ENCODE results near the gene ZMIZ1. TPM values are rescaled to one million over a fixed set of nuclear protein-coding genes. Genes with fewer than 3 reads are reported as not detected.
A peak's percentile ranks its signal among the peaks of the same experiment; 100 is the strongest.

Gene ZMIZ1
- polyA plus RNA-seq, 1 donor = 40.1 TPM

DNA sequence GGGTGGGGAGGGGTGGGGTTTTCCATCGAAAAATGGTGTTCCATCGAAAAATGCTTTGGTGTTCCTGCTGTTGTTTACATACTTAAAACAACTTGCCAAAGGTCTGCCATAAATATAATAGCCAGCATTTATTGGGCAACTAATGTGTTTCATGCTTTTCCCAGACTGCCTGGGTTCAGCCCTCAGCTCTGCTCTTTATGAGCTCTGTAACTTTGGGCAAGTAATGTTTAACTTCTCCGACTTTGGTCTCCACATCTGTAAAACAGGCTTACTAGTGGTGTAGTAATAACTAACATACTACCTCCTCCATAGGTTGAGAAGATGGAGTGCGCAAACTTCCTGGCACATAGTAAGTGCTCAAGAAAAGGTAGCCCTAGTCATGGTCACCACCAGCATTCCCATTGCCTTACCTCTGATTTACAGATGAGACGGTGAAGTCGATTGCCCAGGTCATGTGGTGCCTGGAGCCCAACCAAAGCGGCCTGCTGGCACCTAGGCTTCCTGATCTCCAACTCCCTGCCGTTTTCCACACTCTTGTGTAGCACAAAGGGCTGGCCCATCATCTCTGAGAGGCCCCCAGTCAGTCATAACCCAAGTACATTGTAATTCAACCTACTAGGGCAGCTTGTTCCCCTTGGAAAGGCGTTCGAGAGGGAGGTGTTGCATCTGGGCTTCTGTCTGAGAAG, 8.9 kb downstream of the ZMIZ1 start:
- no CpG with 5 or more reads among the region's 10 CpGs for WGBS (ENCODE audit: insufficient coverage, low lambda C conversion rate)
- Histone ChIP-seq H3K4me1 (ENCODE audit: control insufficient read depth, insufficient read depth, low read length) (peaks cover 82% of the 10 kb centered on the region), H3K36me3 (ENCODE audit: control insufficient read depth, insufficient read depth, low read length) (peaks cover 4% of the 10 kb centered on the region), H3K27me3 (ENCODE audit: control insufficient read depth, insufficient read depth, low read length) (no peaks in the 10 kb centered on the region), H3K27ac (ENCODE audit: low read length) (peak overlapping the region; percentile 85), H3K4me3 (ENCODE audit: low read length) (no peak overlapping the region), H3K9me3 (ENCODE audit: control insufficient read depth, low read depth, low read length) (no peaks in the 10 kb centered on the region)
- DNase-seq = peak in 1 of 2 donors; percentile 71

GRCh38 chr10:79078367-79079053, 9.7 kb downstream of the ZMIZ1 start:
- no peak for DNase-seq
- H3K9me3 ChIP-seq (ENCODE audit: control insufficient read depth, low read depth, low read length) = no peaks in the 10 kb centered on the region
- no peak overlapping the region for H3K4me3 ChIP-seq (ENCODE audit: low read length)
- peaks cover 81% of the 10 kb centered on the region for H3K4me1 ChIP-seq (ENCODE audit: control insufficient read depth, insufficient read depth, low read length)
- peak overlapping the region; percentile 85 for H3K27ac ChIP-seq (ENCODE audit: low read length)
- H3K27me3 ChIP-seq (ENCODE audit: control insufficient read depth, insufficient read depth, low read length) = no peaks in the 10 kb centered on the region
- whole genome bisulfite sequencing (ENCODE audit: insufficient coverage, low lambda C conversion rate) = 100% methylated on average over 1 of the region's 8 CpGs
- H3K36me3 ChIP-seq (ENCODE audit: control insufficient read depth, insufficient read depth, low read length) = peaks cover 4% of the 10 kb centered on the region

DNA sequence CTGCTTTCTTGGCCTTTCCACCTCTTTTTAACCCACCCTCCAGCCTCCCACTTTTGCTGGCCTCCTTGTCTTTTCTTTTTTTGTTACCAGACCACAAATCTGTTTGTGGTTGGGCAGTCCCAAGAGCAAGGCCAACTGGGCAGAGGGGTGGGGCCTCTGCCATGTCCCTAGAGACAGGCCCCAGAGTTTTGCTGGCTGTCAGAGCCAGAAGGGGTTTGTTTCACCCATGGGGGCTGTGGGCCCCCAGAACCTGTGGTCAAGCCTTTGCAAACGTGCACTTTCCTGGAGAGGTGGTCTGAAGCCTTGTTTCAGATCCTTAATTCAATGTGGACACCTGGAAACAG, 10.3 kb downstream of the ZMIZ1 start:
- no peak for DNase-seq
- Histone ChIP-seq H3K4me1 (ENCODE audit: control insufficient read depth, insufficient read depth, low read length) (peaks cover 81% of the 10 kb centered on the region), H3K36me3 (ENCODE audit: control insufficient read depth, insufficient read depth, low read length) (peaks cover 4% of the 10 kb centered on the region), H3K27ac (ENCODE audit: low read length) (peak overlapping the region; percentile 46), H3K9me3 (ENCODE audit: control insufficient read depth, low read depth, low read length) (no peaks in the 10 kb centered on the region), H3K4me3 (ENCODE audit: low read length) (no peak overlapping the region), H3K27me3 (ENCODE audit: control insufficient read depth, insufficient read depth, low read length) (no peaks in the 10 kb centered on the region)
- WGBS (ENCODE audit: insufficient coverage, low lambda C conversion rate) = no CpG with 5 or more reads among the region's 1 CpG

DNA sequence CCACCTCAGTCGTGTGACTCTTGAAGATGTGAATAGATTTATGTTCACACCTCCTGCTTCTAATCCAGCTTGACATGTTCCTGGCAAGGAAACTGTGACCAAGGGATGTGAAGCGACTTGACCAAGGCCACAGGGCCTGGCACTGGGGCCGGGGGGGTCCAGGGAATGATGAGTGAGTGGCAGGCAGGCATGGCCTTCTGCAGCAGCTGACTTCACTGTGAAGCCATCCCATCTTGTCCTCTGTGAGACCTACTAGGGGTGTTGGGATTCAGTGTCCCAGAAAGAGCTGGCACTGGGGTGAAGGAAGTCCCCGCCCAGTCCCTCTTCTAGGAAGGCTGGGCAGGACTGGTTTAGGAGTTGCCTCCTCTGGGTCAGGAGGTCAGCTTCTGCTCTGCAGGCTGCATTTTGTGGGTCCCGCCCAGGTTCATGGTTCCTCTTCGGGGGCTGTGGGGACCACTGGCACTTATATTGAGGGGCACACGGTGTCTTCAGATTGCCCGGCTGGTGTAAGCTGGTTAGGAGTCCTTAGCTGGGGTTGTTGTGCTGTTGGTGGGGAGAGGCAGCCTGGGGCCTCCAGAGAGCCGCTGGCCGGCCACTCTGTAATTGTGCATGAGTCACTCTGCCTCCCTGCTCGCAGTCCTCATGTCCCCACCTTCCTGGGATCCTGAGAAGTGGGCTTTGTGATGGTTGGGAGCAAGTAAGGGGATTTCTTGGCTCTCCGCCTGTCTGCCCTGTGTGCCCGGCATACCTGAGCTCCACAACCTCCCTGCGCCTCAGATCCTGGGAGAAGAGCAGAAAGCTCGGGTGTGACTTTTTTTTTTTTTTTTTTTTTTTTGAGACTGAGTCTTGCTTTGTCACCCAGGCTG, 11.0 kb downstream of the ZMIZ1 start:
- WGBS (ENCODE audit: insufficient coverage, low lambda C conversion rate) = no CpG with 5 or more reads among the region's 15 CpGs
- Histone ChIP-seq H3K27me3 (ENCODE audit: control insufficient read depth, insufficient read depth, low read length) (no peaks in the 10 kb centered on the region), H3K9me3 (ENCODE audit: control insufficient read depth, low read depth, low read length) (no peaks in the 10 kb centered on the region), H3K36me3 (ENCODE audit: control insufficient read depth, insufficient read depth, low read length) (peaks cover 4% of the 10 kb centered on the region), H3K4me3 (ENCODE audit: low read length) (no peak overlapping the region), H3K4me1 (ENCODE audit: control insufficient read depth, insufficient read depth, low read length) (peaks cover 80% of the 10 kb centered on the region), H3K27ac (ENCODE audit: low read length) (peak overlapping the region; percentile 46)
- peak in 1 of 2 donors; percentile 67 for DNase-seq

GRCh38 chr10:79081353-79082034, 12.7 kb downstream of the ZMIZ1 start:
- DNase-seq = no peak
- no peaks in the 10 kb centered on the region for H3K9me3 ChIP-seq (ENCODE audit: control insufficient read depth, low read depth, low read length)
- no peak overlapping the region for H3K4me3 ChIP-seq (ENCODE audit: low read length)
- H3K27ac ChIP-seq (ENCODE audit: low read length) = no peak overlapping the region
- no CpG with 5 or more reads among the region's 12 CpGs for WGBS (ENCODE audit: insufficient coverage, low lambda C conversion rate)
- no peaks in the 10 kb centered on the region for H3K27me3 ChIP-seq (ENCODE audit: control insufficient read depth, insufficient read depth, low read length)
- H3K36me3 ChIP-seq (ENCODE audit: control insufficient read depth, insufficient read depth, low read length) = peaks cover 9% of the 10 kb centered on the region
- peaks cover 62% of the 10 kb centered on the region for H3K4me1 ChIP-seq (ENCODE audit: control insufficient read depth, insufficient read depth, low read length)

GRCh38 chr10:79082035-79082373, 13.2 kb downstream of the ZMIZ1 start:
- peaks cover 57% of the 10 kb centered on the region for H3K4me1 ChIP-seq (ENCODE audit: control insufficient read depth, insufficient read depth, low read length)
- no peak for DNase-seq
- no peaks in the 10 kb centered on the region for H3K9me3 ChIP-seq (ENCODE audit: control insufficient read depth, low read depth, low read length)
- H3K27ac ChIP-seq (ENCODE audit: low read length) = no peak overlapping the region
- peaks cover 9% of the 10 kb centered on the region for H3K36me3 ChIP-seq (ENCODE audit: control insufficient read depth, insufficient read depth, low read length)
- no peaks in the 10 kb centered on the region for H3K27me3 ChIP-seq (ENCODE audit: control insufficient read depth, insufficient read depth, low read length)
- H3K4me3 ChIP-seq (ENCODE audit: low read length) = no peak overlapping the region
- WGBS (ENCODE audit: insufficient coverage, low lambda C conversion rate) = no CpG with 5 or more reads among the region's 6 CpGs

- Histone ChIP-seq H3K27me3 (ENCODE audit: control insufficient read depth, insufficient read depth, low read length) (no peaks in the 10 kb centered on the region), H3K27ac (ENCODE audit: low read length) (no peak overlapping the region), H3K36me3 (ENCODE audit: control insufficient read depth, insufficient read depth, low read length) (peaks cover 9% of the 10 kb centered on the region), H3K4me3 (ENCODE audit: low read length) (no peak overlapping the region), H3K4me1 (ENCODE audit: control insufficient read depth, insufficient read depth, low read length) (peaks cover 51% of the 10 kb centered on the region), H3K9me3 (ENCODE audit: control insufficient read depth, low read depth, low read length) (no peaks in the 10 kb centered on the region)
- no peak for DNase-seq
- no CpG with 5 or more reads among the region's 8 CpGs for WGBS (ENCODE audit: insufficient coverage, low lambda C conversion rate)
Measured at GRCh38 chr10:79082631-79083596, 14.1 kb downstream of the ZMIZ1 start.

DNA sequence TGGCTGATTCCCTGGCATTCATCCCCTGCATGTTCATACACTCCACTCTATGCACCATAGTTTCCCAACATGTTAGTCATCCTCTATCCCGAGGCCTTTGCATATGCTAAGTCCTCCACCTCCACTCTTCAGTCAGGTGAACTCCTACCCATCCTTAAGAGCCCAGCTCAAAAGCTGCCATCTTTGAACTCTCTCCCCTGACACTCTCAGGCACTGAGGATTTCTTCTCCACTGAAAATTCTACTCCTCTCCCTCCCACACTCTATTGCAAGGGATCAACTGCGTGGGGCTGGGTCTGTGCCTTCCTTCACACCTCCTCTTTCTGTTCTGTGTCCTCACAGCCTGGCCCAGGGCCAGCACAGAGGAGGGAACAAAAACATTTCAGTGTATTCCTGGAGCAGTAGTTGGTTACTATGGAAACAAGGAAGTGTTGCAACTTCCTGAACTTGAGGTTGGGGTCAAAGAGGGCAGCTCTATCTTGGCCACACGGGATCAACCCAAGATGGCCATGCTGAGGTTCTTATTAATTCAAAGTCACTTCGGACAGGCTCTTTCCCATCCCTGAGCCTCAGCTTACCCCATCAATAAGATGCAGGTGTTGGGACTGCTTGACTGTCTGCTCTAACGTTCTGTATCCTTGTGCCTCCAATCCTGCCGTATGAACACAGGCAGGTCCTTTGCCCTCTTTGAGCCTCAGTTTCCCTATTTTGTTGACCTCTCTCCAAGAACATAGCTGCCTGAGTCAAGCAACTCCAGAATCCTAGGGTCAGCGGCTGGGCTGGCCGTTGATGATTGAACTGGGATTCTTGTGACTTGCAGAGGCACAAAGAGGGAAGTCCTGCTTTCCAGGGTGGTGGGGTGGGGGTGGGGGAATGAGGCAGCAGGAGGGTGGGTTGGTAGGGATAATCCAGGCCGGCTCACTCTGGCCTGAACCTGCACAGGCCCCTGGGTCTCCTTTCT, 15.5 kb downstream of the ZMIZ1 start:
- peak; percentile 90 to 93 for DNase-seq
- H3K27me3 ChIP-seq (ENCODE audit: control insufficient read depth, insufficient read depth, low read length) = no peaks in the 10 kb centered on the region
- no peak overlapping the region for H3K4me3 ChIP-seq (ENCODE audit: low read length)
- peaks cover 15% of the 10 kb centered on the region for H3K36me3 ChIP-seq (ENCODE audit: control insufficient read depth, insufficient read depth, low read length)
- H3K27ac ChIP-seq (ENCODE audit: low read length) = peak overlapping the region; percentile 47
- no peaks in the 10 kb centered on the region for H3K9me3 ChIP-seq (ENCODE audit: control insufficient read depth, low read depth, low read length)
- WGBS (ENCODE audit: insufficient coverage, low lambda C conversion rate) = 100% methylated on average over 1 of the region's 9 CpGs
- H3K4me1 ChIP-seq (ENCODE audit: control insufficient read depth, insufficient read depth, low read length) = peaks cover 37% of the 10 kb centered on the region
